Spleen (tissue), 11 donors: ENCODE measurements around the gene VWA3B. TPM values are rescaled to one million over a fixed set of nuclear protein-coding genes. Genes with fewer than 3 reads are reported as not detected.
"Not testable (repeated sequence)": the region's sequence is repeated elsewhere in the genome, so short reads cannot be mapped to it uniquely, and the experiment has no call there.

Experiments
- DNase-seq: peaks from one replicate; pipeline ENCODE4 v3.0.0-alpha.2; 2020
- H3K27ac ChIP-seq, 8 donors: fragments of 200-600 bp; sonication (generic) in 7 of 8; 1 replicate in 4 of 8; 2 replicates in 4 of 8; pipeline versions ENCODE4 v1.5.0 to v1.8.0; 2016 to 2021; ENCODE audit warnings: inconsistent platforms in 4 of 8, mild to moderate bottlenecking in 4 of 8, moderate library complexity in 1 of 8
- H3K27me3 ChIP-seq, 7 donors: fragments of 200-600 bp; sonication (generic) in 6 of 7; replicated peaks in 1 of 7; 1 replicate in 4 of 7; 2 replicates in 3 of 7; pipeline versions ENCODE4 v1.5.0 to v1.8.0; 2016 to 2021; ENCODE audit warnings: inconsistent platforms in 3 of 7, mild to moderate bottlenecking in 1 of 7
- H3K36me3 ChIP-seq, 6 donors: fragments of 200-600 bp; sonication (generic) in 5 of 6; 1 replicate in 4 of 6; 2 replicates in 2 of 6; pipeline versions ENCODE4 v1.5.0 to v1.8.0; 2016 to 2021; ENCODE audit warnings: inconsistent platforms in 2 of 6
- H3K4me1 ChIP-seq, 6 donors: fragments of 200-600 bp; sonication (generic) in 5 of 6; 1 replicate in 3 of 6; 2 replicates in 3 of 6; pipeline versions ENCODE4 v1.5.0 to v1.8.0; 2016 to 2021; ENCODE audit warnings: inconsistent platforms in 3 of 6
- H3K4me3 ChIP-seq, 8 donors: fragments of 200-600 bp; sonication (generic) in 7 of 8; 1 replicate in 4 of 8; 2 replicates in 4 of 8; pipeline versions ENCODE4 v1.5.0 to v1.8.0; 2016 to 2021; ENCODE audit warnings: inconsistent platforms in 4 of 8, mild to moderate bottlenecking in 4 of 8, moderate library complexity in 2 of 8
- H3K9me3 ChIP-seq, 8 donors: fragments of 200-600 bp; sonication (generic) in 7 of 8; 1 replicate in 4 of 8; 2 replicates in 4 of 8; pipeline versions ENCODE4 v1.5.0 to v1.8.0; 2016 to 2021; ENCODE audit warnings: inconsistent platforms in 4 of 8
- POLR2A ChIP-seq, 3 donors: fragments of 450-650 bp; IDR thresholded peaks; one replicate each; pipeline ENCODE4 v1.5.1; 2017; ENCODE audit warnings: antibody characterized with exemption in 3 of 3, mild to moderate bottlenecking in 1 of 3
- POLR2AphosphoS5 ChIP-seq, 3 donors: sonication (generic); formaldehyde crosslinking; IDR thresholded peaks; one replicate each; pipeline ENCODE4 v1.5.1; 2017; ENCODE audit warnings: antibody characterized with exemption in 3 of 3
- WGBS, 5 donors: extraction: QIAGEN DNeasy Blood & Tissue Kit in 3 of 5; methylation state at CpG; one replicate each; pipeline versions ENCODE4 v1.1.5 to v1.1.7; 2013 to 2018; 5-methylcytosine and 5-hydroxymethylcytosine counted together
- intact Hi-C: fragments of 100-400 bp; cut with DNase I; formaldehyde crosslinking; loops from one replicate; pipeline ENCODE4 v1.15.0; 2023; ENCODE audit warnings: low total_unique reads
- polyA plus RNA-seq, 3 donors: library from polyadenylated mRNA; stranded (reverse); fragments of 200-250 nt; gene quantifications; one replicate each; pipeline ENCODE4 v1.2.1, GENCODE V29; 2013
- total RNA-seq, 7 donors: library from RNA; depleted of rRNA in 3 of 7; stranded (reverse); fragments of >200 nt in 3 of 7; fragmentation: NEBNext Ultra II Directional in 4 of 7; extraction: Animal tissue kit (Norgen Biotek cat#: 25700) in 4 of 7; gene quantifications; one replicate each; pipeline versions ENCODE4 v1.1.0 to v1.2.1, GENCODE V29; 2016 to 2021
- TF ChIP-seq, protein P1 (sequence below), 11 experiments: fragments of 200-600 bp in 7 of 11; fragments of 450-650 bp in 4 of 11; sonication (generic) in 4 of 11; IDR thresholded peaks in 8 of 11; conservative IDR thresholded peaks in 3 of 11; 1 replicate in 7 of 11; 2 replicates in 4 of 11; pipeline versions ENCODE4 v1.4.0 to v1.8.0; 2016 to 2021; ENCODE audit warnings: antibody characterized with exemption in 11 of 11, inconsistent platforms in 4 of 11, mild to moderate bottlenecking in 1 of 11
- donor health status: healthy with polysubstance abuse.
- donor health status: DM: no; HTN: no; CAD: no; lungs with moderate emphysema.
- donor health status: DM: no; HTN: no; CAD: no.
- donor health status: Bipolar disorder and iron deficiency.
- donor health status: healthy.
- donor health status: DM: no; HTN: no; CAD: no.
- donor health status: DM: yes; HTN: yes; CAD: no.

The VWA3B gene
- total and polyA plus RNA-seq, 10 donors: 0.02 to 0.13 TPM; not detected in 8

DNA sequence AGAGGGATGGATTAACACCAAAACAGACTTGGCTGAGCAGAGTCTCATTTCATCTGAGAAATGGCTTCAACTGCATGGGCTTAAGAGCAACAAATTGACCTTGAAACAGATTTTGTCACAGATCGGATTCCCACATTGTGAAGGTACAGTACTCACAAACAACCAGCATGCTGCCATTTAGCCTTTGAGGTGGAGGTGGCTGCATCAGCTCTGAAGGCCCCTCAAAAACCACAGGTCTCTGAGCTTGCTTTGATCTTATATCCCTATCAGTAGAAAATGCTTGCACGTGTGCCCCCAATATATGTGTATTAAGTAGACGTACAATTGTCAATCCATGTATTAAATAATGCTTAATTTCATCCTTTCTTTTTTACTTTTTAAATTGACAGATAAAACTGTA lies 6.2 kb downstream of the VWA3B start:
- Histone ChIP-seq H3K4me3 (no peak overlapping the region), H3K9me3 (peaks cover 0 to 36% (median 25%) of the 10 kb centered on the region in 8 donors), H3K4me1 (peaks cover 0 to 39% (median 8%) of the 10 kb centered on the region in 6 donors), H3K36me3 (no peaks in the 10 kb centered on the region), H3K27ac (no peak overlapping the region), H3K27me3 (no peaks in the 10 kb centered on the region)
- WGBS, 5 donors: 76 to 92% (median 80%) methylated on average over 3 of the region's 3 CpGs
- TF ChIP-seq, protein P1, sequence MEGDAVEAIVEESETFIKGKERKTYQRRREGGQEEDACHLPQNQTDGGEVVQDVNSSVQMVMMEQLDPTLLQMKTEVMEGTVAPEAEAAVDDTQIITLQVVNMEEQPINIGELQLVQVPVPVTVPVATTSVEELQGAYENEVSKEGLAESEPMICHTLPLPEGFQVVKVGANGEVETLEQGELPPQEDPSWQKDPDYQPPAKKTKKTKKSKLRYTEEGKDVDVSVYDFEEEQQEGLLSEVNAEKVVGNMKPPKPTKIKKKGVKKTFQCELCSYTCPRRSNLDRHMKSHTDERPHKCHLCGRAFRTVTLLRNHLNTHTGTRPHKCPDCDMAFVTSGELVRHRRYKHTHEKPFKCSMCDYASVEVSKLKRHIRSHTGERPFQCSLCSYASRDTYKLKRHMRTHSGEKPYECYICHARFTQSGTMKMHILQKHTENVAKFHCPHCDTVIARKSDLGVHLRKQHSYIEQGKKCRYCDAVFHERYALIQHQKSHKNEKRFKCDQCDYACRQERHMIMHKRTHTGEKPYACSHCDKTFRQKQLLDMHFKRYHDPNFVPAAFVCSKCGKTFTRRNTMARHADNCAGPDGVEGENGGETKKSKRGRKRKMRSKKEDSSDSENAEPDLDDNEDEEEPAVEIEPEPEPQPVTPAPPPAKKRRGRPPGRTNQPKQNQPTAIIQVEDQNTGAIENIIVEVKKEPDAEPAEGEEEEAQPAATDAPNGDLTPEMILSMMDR (IDR thresholded peaks at IDR 0.05 in 8 of 11, conservative IDR thresholded peaks at IDR 0.05 in 3 of 11): no peak
- TF ChIP-seq POLR2AphosphoS5 (IDR thresholded peaks at IDR 0.05): no peak
- TF ChIP-seq POLR2A (IDR thresholded peaks at IDR 0.05): no peak
- intact Hi-C loops: no loop called here
- DNase-seq: no peak

DNA sequence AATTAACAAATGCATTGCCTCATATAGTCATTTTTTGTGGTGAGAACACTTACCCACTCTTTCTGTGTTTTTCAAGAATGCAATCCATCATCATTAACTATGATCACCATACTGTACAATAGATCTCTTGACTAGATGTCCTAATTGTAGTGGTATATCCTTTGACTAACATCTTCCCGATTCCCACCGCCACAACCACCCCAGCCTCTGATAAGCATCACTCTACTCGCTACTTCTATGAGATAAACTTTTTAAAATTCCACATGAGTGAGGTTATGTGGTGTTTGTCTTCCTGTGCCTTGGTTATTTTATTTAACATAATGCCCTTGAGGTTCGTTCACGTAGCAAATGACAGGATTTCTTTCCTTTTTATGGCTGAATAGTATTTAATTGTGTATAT lies 6.6 kb downstream of the VWA3B start:
- DNase-seq: no peak
- Histone ChIP-seq H3K36me3 (no peaks in the 10 kb centered on the region), H3K27ac (no peak overlapping the region), H3K4me3 (no peak overlapping the region), H3K9me3 (peaks cover 0 to 41% (median 27%) of the 10 kb centered on the region in 8 donors), H3K4me1 (peaks cover 0 to 35% (median 6%) of the 10 kb centered on the region in 6 donors), H3K27me3 (no peaks in the 10 kb centered on the region)
- TF ChIP-seq, protein P1 (IDR thresholded peaks at IDR 0.05 in 8 of 11, conservative IDR thresholded peaks at IDR 0.05 in 3 of 11): no peak
- no peak for TF ChIP-seq POLR2AphosphoS5 (IDR thresholded peaks at IDR 0.05)
- TF ChIP-seq POLR2A (IDR thresholded peaks at IDR 0.05): no peak
- intact Hi-C loops: no loop called here
- 80 to 87% (median 84%) methylated on average over 5 of the region's 5 CpGs for WGBS, 5 donors

DNA sequence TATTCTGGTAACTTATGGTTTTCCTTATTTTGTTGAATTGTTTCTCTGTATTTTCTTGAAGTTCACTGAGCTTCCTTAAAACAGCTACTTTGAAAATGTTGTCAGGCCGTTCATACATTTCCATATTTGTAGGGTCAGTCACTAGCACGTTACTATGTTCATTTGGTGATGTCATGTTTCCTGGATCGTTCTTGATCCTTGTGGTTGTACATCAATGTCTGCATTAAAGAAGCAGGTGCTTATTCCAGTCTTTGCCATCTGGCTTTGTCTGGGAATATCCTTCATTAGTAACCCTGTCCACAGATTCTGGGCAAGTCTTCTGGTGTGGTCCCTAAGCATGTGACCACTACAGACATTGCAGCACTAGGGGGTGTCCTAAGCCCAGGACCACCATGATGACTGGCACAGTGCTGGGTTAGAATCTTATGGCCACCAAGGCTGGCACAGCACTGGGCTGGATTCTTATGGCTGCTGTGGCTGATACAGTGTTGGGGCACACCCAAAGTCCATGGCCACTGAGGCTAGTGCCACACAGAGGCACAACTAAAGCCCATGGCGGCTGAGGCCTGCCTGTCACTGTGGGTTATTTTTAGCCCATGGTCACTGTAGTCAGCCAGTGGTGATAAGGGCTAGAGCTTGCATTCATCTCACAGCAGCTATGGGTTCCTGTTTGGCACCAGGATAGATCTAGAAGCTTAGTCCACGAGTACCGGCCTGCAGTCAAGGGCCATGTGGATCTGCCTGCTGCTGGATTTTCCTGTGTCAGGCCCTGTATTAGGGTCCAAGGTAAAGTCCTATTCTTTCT lies 13.2 kb downstream of the VWA3B start:
- H3K9me3 ChIP-seq: peaks cover 0 to 63% (median 51%) of the 10 kb centered on the region in 8 donors
- TF ChIP-seq, protein P1 (IDR thresholded peaks at IDR 0.05 in 8 of 11, conservative IDR thresholded peaks at IDR 0.05 in 3 of 11): no peak
- TF ChIP-seq POLR2A (IDR thresholded peaks at IDR 0.05) (no peak), POLR2AphosphoS5 (IDR thresholded peaks at IDR 0.05) (no peak)
- intact Hi-C loops: no loop called here
- no peaks in the 10 kb centered on the region for H3K36me3 ChIP-seq
- DNase-seq: no peak
- 75 to 79% (median 78%) methylated on average over 6 of the region's 6 CpGs for WGBS, 5 donors
- H3K27ac ChIP-seq: no peak overlapping the region
- H3K4me3 ChIP-seq: no peak overlapping the region
- H3K4me1 ChIP-seq: no peaks in the 10 kb centered on the region
- no peaks in the 10 kb centered on the region for H3K27me3 ChIP-seq

DNA sequence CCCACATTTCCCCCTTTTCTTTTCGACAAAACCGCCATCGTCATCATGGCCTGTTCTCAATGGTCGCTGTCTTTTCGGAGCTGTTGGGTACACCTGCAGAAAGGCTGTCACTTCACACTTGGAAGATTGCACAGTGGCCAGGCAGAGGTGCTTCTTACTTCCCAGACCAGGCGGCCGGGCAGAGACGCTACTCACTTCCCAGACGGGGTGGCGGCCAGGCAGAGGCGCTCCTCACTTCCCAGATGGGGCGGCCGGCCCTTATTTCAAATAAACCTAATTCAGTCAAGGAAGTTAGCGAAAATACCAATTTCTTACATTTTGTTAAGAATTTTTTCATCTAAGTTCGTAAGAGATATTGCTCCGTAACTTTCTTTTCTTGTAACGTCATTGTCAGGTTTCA lies 15.3 kb downstream of the VWA3B start:
- H3K4me3 ChIP-seq, intact Hi-C loops, H3K4me1 ChIP-seq, H3K27me3 ChIP-seq, H3K27ac ChIP-seq, DNase-seq, H3K36me3 ChIP-seq: not testable (repeated sequence)
- WGBS, 5 donors: 94 to 98% (median 96%) methylated on average over 17 of the region's 17 CpGs
- H3K9me3 ChIP-seq: peaks cover 0 to 50% (median 35%) of the 10 kb centered on the region in 8 donors
